ENCODE results near the gene HIP1R. TPM values are rescaled to one million over a fixed set of nuclear protein-coding genes. Genes with fewer than 3 reads are reported as not detected.

The HIP1R gene
- total and polyA plus RNA-seq, 2 experiments from 2014 or later: 8.0 to 22.1 TPM

DNA sequence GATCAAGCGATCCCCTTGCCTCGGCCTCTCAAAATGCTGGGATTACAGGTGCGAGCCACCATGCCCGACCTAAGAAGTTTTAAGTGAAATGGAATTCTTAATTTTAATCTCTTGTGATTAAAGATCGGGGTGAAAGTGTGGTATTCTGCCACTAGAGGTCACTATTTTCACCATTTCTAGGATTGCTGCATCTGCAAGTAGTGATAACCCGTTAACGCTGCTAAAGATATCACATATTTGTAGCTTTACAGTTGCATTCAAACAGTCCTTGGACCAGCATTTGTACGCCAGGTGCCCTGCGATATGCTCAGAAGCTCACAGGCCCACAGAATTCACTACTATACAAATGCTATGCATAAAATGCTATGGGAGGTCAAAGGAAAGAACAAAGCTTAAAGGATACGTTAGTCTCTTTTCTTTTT is 41.6 kb upstream of the HIP1R start:
- ATAC-seq: peak; percentile 64
- Histone ChIP-seq H3F3A (replicated peaks; ENCODE audit: low read depth) (no peaks in the 10 kb centered on the region), H2AFZ (no peak overlapping the region), H3K4me2 (no peak overlapping the region), H3K27ac (ENCODE audit: low read depth) (no peak overlapping the region), H4K20me1 (replicated peaks; ENCODE audit: insufficient read depth) (no peaks in the 10 kb centered on the region), H3K9me2 (ENCODE audit: insufficient read depth) (no peaks in the 10 kb centered on the region), H3K4me1 (ENCODE audit: insufficient read depth) (0 out of 2 replicates have a peak, but pooled peaks cover 5% of the 10 kb centered on the region), H3K27me3 (ENCODE audit: insufficient read depth) (no peaks in the 10 kb centered on the region), H3K4me3 (no peak overlapping the region), H3K79me2 (replicated peaks; ENCODE audit: insufficient read depth) (no peaks in the 10 kb centered on the region), H3K36me3 (ENCODE audit: insufficient read depth) (no peaks in the 10 kb centered on the region; the same call in 1 of the 2 replicates)
- no peaks in the 10 kb centered on the region for H3K36me3 Mint-ChIP-seq (ENCODE audit: low read depth)
- H3K4me1 Mint-ChIP-seq: peaks cover 3% of the 10 kb centered on the region; the same call in 2 of the 3 replicates
- peak; percentile 80 for DNase-seq (ENCODE audit: low spot score)
- H3K9me3 Mint-ChIP-seq: no peaks in the 10 kb centered on the region
- H3K27ac Mint-ChIP-seq: no peak overlapping the region
- TF ChIP-seq CTCF (conservative IDR thresholded peaks at IDR 0.05; ENCODE audit: low read depth in 2 of 2) (peak; percentile 71 to 82), NANOG (IDR thresholded peaks at IDR 0.05; ENCODE audit: borderline replicate concordance) (no peak)
- H3K4me3 Mint-ChIP-seq: no peak overlapping the region
- no peaks in the 10 kb centered on the region for H3K27me3 Mint-ChIP-seq (ENCODE audit: insufficient read depth, low read depth, poor library complexity)

- H3K4me1 Mint-ChIP-seq: peaks cover 1% of the 10 kb centered on the region; the same call in 2 of the 3 replicates
- no peaks in the 10 kb centered on the region for H3K9me3 Mint-ChIP-seq
- 0 out of 2 replicates have a peak, but pooled peaks cover 1% of the 10 kb centered on the region for H3K4me1 ChIP-seq (ENCODE audit: insufficient read depth)
- no peaks in the 10 kb centered on the region for H3K27me3 Mint-ChIP-seq (ENCODE audit: insufficient read depth, low read depth, poor library complexity)
- H4K20me1 ChIP-seq (replicated peaks; ENCODE audit: insufficient read depth): no peaks in the 10 kb centered on the region
- H3K36me3 Mint-ChIP-seq (ENCODE audit: low read depth): no peaks in the 10 kb centered on the region
- DNase-seq (ENCODE audit: low spot score) (no peak), ATAC-seq (peak; percentile 44)
- H3K79me2 ChIP-seq (replicated peaks; ENCODE audit: insufficient read depth): no peaks in the 10 kb centered on the region
- H3K27ac Mint-ChIP-seq: no peak overlapping the region
- H3K27ac ChIP-seq (ENCODE audit: low read depth): no peak overlapping the region
- no peaks in the 10 kb centered on the region for H3F3A ChIP-seq (replicated peaks; ENCODE audit: low read depth)
- H3K36me3 ChIP-seq (ENCODE audit: insufficient read depth): no peaks in the 10 kb centered on the region
- H2AFZ ChIP-seq: no peak overlapping the region
- H3K9me2 ChIP-seq (ENCODE audit: insufficient read depth): no peaks in the 10 kb centered on the region
- H3K4me2 ChIP-seq: no peak overlapping the region
- H3K27me3 ChIP-seq (ENCODE audit: insufficient read depth): no peaks in the 10 kb centered on the region
- no peak overlapping the region for H3K4me3 ChIP-seq
- no peak overlapping the region for H3K4me3 Mint-ChIP-seq
- TF ChIP-seq EZH2phosphoT487 (IDR thresholded peaks at IDR 0.05; ENCODE audit: unreplicated experiment) (no peak), ZNF114 (CRISPR knock-in tag; IDR thresholded peaks at IDR 0.05) (no peak), CREB1 (CRISPR knock-in tag; IDR thresholded peaks at IDR 0.05; ENCODE audit: low read depth) (no peak)
- TF ChIP-seq, protein P1, sequence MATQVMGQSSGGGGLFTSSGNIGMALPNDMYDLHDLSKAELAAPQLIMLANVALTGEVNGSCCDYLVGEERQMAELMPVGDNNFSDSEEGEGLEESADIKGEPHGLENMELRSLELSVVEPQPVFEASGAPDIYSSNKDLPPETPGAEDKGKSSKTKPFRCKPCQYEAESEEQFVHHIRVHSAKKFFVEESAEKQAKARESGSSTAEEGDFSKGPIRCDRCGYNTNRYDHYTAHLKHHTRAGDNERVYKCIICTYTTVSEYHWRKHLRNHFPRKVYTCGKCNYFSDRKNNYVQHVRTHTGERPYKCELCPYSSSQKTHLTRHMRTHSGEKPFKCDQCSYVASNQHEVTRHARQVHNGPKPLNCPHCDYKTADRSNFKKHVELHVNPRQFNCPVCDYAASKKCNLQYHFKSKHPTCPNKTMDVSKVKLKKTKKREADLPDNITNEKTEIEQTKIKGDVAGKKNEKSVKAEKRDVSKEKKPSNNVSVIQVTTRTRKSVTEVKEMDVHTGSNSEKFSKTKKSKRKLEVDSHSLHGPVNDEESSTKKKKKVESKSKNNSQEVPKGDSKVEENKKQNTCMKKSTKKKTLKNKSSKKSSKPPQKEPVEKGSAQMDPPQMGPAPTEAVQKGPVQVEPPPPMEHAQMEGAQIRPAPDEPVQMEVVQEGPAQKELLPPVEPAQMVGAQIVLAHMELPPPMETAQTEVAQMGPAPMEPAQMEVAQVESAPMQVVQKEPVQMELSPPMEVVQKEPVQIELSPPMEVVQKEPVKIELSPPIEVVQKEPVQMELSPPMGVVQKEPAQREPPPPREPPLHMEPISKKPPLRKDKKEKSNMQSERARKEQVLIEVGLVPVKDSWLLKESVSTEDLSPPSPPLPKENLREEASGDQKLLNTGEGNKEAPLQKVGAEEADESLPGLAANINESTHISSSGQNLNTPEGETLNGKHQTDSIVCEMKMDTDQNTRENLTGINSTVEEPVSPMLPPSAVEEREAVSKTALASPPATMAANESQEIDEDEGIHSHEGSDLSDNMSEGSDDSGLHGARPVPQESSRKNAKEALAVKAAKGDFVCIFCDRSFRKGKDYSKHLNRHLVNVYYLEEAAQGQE (IDR thresholded peaks at IDR 0.05; ENCODE audit: unreplicated experiment): no peak
- TF ChIP-seq, protein P2, sequence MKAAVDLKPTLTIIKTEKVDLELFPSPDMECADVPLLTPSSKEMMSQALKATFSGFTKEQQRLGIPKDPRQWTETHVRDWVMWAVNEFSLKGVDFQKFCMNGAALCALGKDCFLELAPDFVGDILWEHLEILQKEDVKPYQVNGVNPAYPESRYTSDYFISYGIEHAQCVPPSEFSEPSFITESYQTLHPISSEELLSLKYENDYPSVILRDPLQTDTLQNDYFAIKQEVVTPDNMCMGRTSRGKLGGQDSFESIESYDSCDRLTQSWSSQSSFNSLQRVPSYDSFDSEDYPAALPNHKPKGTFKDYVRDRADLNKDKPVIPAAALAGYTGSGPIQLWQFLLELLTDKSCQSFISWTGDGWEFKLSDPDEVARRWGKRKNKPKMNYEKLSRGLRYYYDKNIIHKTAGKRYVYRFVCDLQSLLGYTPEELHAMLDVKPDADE (IDR thresholded peaks at IDR 0.05): no peak
- TF ChIP-seq, protein P3, sequence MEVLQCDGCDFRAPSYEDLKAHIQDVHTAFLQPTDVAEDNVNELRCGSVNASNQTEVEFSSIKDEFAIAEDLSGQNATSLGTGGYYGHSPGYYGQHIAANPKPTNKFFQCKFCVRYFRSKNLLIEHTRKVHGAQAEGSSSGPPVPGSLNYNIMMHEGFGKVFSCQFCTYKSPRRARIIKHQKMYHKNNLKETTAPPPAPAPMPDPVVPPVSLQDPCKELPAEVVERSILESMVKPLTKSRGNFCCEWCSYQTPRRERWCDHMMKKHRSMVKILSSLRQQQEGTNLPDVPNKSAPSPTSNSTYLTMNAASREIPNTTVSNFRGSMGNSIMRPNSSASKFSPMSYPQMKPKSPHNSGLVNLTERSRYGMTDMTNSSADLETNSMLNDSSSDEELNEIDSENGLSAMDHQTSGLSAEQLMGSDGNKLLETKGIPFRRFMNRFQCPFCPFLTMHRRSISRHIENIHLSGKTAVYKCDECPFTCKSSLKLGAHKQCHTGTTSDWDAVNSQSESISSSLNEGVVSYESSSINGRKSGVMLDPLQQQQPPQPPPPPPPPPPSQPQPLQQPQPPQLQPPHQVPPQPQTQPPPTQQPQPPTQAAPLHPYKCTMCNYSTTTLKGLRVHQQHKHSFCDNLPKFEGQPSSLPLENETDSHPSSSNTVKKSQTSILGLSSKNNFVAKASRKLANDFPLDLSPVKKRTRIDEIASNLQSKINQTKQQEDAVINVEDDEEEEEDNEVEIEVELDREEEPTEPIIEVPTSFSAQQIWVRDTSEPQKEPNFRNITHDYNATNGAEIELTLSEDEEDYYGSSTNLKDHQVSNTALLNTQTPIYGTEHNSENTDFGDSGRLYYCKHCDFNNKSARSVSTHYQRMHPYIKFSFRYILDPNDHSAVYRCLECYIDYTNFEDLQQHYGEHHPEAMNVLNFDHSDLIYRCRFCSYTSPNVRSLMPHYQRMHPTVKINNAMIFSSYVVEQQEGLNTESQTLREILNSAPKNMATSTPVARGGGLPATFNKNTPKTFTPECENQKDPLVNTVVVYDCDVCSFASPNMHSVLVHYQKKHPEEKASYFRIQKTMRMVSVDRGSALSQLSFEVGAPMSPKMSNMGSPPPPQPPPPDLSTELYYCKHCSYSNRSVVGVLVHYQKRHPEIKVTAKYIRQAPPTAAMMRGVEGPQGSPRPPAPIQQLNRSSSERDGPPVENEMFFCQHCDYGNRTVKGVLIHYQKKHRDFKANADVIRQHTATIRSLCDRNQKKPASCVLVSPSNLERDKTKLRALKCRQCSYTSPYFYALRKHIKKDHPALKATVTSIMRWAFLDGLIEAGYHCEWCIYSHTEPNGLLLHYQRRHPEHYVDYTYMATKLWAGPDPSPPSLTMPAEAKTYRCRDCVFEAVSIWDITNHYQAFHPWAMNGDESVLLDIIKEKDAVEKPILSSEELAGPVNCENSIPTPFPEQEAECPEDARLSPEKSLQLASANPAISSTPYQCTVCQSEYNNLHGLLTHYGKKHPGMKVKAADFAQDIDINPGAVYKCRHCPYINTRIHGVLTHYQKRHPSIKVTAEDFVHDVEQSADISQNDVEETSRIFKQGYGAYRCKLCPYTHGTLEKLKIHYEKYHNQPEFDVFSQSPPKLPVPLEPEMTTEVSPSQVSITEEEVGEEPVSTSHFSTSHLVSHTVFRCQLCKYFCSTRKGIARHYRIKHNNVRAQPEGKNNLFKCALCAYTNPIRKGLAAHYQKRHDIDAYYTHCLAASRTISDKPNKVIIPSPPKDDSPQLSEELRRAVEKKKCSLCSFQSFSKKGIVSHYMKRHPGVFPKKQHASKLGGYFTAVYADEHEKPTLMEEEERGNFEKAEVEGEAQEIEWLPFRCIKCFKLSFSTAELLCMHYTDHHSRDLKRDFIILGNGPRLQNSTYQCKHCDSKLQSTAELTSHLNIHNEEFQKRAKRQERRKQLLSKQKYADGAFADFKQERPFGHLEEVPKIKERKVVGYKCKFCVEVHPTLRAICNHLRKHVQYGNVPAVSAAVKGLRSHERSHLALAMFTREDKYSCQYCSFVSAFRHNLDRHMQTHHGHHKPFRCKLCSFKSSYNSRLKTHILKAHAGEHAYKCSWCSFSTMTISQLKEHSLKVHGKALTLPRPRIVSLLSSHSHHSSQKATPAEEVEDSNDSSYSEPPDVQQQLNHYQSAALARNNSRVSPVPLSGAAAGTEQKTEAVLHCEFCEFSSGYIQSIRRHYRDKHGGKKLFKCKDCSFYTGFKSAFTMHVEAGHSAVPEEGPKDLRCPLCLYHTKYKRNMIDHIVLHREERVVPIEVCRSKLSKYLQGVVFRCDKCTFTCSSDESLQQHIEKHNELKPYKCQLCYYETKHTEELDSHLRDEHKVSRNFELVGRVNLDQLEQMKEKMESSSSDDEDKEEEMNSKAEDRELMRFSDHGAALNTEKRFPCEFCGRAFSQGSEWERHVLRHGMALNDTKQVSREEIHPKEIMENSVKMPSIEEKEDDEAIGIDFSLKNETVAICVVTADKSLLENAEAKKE (CRISPR knock-in tag; IDR thresholded peaks at IDR 0.05): no peak
These were observed 39.5 kb upstream of the HIP1R start for GRCh38 chr12:122795807-122796206.

Data from GM23338 (cell line).